ES-I3 (cell line): ENCODE measurements around the gene OR51E2.
"Not testable (repeated sequence)": the region's sequence is repeated elsewhere in the genome, so short reads cannot be mapped to it uniquely, and the experiment has no call there.

Source experiments
- H3K36me3 ChIP-seq: 2 replicates; pipeline ENCODE4 v1.6.1; 2013; ENCODE audit warnings: mild to moderate bottlenecking, low read length, control low read depth, moderate library complexity; ENCODE audit not compliant: insufficient read depth
- H3K4me1 ChIP-seq: 2 replicates; pipeline ENCODE4 v1.6.1; 2013; ENCODE audit warnings: mild to moderate bottlenecking, control low read depth, low read length; ENCODE audit not compliant: insufficient read depth
- H3K9ac ChIP-seq: 2 replicates; pipeline ENCODE4 v1.6.1; 2013; ENCODE audit warnings: low read depth, mild to moderate bottlenecking, low read length, moderate library complexity
- H3K9me3 ChIP-seq: 2 replicates; pipeline ENCODE4 v1.6.1; 2013; ENCODE audit warnings: mild to moderate bottlenecking, low read length, moderate library complexity; ENCODE audit not compliant: control insufficient read depth, insufficient read depth

The OR51E2 gene, protein sequence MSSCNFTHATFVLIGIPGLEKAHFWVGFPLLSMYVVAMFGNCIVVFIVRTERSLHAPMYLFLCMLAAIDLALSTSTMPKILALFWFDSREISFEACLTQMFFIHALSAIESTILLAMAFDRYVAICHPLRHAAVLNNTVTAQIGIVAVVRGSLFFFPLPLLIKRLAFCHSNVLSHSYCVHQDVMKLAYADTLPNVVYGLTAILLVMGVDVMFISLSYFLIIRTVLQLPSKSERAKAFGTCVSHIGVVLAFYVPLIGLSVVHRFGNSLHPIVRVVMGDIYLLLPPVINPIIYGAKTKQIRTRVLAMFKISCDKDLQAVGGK

GRCh38 chr11:4697585-4697984 is at the start of gene OR51E2:
OR51E2 (minus strand) TSS chr11:4697853; CDS start chr11:4682711, 15,142 bp downstream.
- no peak within 1 kb of the TSS for H3K9ac ChIP-seq
- H3K4me1 ChIP-seq = no peaks in the 10 kb centered on the region
- no peaks in the 10 kb centered on the region for H3K36me3 ChIP-seq
- no peaks in the 10 kb centered on the region for H3K9me3 ChIP-seq

DNA sequence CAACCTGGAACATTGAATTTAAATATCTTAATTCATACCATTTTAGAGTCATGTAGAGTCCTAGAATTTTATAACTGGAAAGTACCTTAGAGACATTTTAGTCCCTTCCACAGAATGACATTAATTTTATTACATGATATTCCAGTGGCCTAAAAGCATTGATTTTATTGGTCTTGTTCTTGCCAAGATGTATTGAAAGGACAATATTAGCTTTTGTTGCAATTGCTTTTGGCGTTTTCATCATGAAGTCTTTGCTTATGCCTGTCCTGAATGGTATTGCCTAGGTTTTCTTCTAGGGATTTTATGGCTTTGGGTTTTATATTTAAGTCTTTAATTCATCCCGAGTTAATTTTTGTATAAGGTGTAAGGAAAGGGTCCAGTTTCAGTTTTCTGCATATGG is 43.1 kb upstream of the OR51E2 start:
- Histone ChIP-seq H3K9me3 (no peaks in the 10 kb centered on the region), H3K36me3 (no peaks in the 10 kb centered on the region), H3K4me1 (no peaks in the 10 kb centered on the region), H3K9ac (no peak overlapping the region)

DNA sequence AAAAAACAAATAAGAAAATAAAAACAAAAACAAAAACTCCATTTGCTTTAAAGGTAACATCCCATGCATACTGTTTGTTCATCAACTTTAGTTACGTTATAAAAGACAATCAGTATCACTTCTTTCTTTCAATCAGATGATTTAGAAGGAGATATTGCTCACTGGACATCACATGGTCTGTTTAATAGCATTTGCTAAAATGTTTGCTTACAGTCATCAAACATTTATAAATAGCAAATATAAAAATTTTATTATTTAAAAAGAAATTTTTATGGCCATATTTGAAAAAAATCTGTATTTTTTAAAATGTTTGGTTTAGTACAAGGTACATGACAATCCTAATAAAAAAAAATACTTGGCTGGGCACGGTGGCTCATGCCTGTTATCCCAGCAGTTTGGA is 29.5 kb upstream of the OR51E2 start:
- no peaks in the 10 kb centered on the region for H3K9me3 ChIP-seq
- no peaks in the 10 kb centered on the region for H3K4me1 ChIP-seq
- no peaks in the 10 kb centered on the region for H3K36me3 ChIP-seq
- H3K9ac ChIP-seq = no peak overlapping the region

DNA sequence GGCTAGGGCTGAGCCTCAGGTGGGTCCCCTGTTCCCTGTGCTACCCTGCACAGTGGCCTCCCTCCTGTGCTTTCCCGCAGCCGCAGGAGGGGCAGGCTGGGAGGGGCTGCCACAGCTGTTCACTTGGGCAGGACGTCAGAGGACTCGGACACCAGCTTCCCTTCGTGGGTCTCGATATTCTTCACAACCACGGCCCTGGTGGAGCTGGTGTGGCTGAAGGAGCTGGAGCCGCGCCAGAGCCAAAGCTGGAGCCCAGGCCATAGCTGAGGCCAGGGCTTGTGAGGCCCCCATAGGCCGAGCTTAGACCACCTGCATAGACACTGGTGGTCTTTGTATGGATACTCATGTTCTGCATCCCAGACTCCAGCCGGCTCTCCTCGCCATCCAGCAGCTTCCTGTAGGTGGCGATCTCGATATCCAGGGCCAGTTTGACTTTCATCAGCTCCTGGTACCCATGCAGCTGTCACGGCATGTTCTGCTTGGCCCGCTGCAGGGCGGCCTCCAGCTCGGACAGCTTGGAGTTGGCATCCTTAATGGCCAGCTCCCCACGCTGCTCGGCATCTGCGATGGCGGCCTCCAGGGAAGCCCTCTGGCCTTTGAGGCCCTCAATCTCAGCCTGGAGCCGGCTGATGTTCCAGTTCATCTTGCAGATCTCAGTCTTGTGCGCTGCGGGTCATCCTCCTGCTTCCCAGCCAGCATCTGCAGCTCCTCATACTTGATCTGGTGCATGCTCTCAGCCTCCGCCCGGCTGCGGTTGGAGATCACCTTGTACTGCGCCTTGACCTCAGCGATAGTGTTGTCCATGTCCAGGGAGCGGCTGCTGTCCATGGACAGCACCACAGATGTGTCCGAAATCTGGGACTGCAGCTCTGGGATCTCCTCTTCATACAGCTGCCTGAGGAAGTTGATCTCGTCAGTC is 25.2 kb upstream of the OR51E2 start:
- not testable (repeated sequence) for H3K36me3 ChIP-seq, H3K4me1 ChIP-seq, H3K9me3 ChIP-seq, H3K9ac ChIP-seq

DNA sequence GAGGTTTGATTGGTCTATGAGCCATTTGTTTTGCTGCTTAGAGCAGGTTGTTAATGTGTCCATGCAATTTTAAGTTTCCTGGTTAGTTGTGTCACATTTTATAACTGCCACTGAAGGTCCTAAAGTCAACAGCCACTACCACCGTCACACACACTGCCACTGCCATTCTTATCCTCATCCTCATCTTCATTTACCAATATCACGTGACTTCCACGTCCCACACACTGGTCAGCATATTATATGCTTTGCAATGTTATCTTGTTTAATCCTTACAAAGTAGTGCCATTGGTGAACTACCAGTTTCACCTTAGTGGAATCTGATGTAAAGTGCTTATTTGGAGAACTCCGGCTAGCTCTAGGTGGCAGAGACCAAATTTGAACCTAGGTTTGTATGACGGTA is 16.6 kb upstream of the OR51E2 start:
- no peak overlapping the region for H3K9ac ChIP-seq
- no peaks in the 10 kb centered on the region for H3K9me3 ChIP-seq
- no peaks in the 10 kb centered on the region for H3K36me3 ChIP-seq
- H3K4me1 ChIP-seq = peaks cover 9% of the 10 kb centered on the region; the same call in 1 of the 2 replicates

DNA sequence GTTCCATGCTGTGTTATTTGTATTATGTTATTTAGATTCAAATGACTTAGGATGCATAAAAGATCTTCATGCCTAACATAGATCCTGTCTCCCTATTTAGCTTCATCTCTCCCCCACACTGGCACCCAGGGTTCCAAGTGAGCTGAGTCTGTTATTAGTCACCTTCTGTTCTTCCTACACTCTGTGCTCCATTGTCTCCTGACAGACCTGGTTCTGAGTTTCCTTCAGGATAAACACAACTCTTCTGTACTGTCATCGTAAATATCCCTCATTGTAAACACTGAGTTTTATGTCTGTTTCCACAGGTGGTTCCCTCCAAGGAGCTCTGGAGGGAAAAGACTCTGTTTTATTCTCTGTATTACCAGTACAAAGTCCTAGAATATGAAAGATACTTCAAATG is 15.6 kb upstream of the OR51E2 start:
- Histone ChIP-seq H3K36me3 (no peaks in the 10 kb centered on the region), H3K9me3 (no peaks in the 10 kb centered on the region), H3K9ac (no peak overlapping the region), H3K4me1 (peaks cover 3% of the 10 kb centered on the region; the same call in 1 of the 2 replicates)

DNA sequence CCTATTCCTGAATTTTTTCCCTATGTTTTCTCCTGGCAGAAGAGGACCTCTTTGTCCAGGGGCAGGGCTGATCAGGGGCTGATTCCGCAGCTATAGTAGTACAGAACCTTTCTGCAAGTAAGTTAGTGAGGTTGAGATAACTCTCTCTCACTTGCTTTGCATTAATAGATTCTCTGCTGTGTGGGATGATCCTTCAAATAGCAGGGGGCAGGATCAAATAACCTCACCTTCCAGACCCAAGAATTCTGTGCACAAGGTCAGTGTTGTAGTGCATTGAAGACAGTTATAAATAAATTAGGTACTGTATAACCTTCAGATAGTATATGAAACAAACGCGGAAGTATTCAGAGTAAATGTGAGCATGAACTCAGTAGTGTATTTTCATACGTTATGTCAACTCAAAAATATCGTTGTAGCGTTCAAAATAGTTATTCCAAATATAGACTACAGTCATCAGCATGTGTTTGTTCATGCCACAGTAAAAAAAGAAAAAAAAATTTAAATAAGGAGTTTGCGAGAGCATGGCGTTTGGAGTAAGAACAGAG is 7.2 kb upstream of the OR51E2 start:
- H3K9me3 ChIP-seq = no peaks in the 10 kb centered on the region
- H3K36me3 ChIP-seq = no peaks in the 10 kb centered on the region
- H3K9ac ChIP-seq = peak overlapping the region; percentile 24; the same call in 1 of the 2 replicates
- peaks cover 7% of the 10 kb centered on the region; the same call in 1 of the 2 replicates for H3K4me1 ChIP-seq

- no peaks in the 10 kb centered on the region for H3K36me3 ChIP-seq
These were observed 6.6 kb upstream of the OR51E2 start, which contains the start of gene MMP26 for GRCh38 chr11:4704054-4704789. MMP26 (plus strand) TSS chr11:4704784.

DNA sequence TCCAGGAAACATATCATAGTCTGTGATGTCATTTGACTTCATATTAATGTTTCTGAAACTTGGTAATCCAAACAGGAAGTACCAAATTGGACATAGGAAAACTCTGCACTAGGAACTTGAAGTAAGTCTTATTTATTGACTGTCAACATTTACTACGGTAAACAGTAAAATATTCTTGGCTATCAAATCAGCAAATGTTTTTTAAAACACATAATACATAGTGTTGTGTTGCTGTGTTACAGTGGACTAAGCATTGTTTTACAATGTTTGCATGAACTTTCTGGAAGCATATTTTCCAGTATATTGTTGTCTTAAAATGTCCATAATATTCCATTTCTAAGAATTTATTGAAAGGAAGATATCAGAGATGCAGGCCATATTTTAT is 2.8 kb upstream of the OR51E2 start:
- Histone ChIP-seq H3K9me3 (no peaks in the 10 kb centered on the region), H3K4me1 (peaks cover 7% of the 10 kb centered on the region; the same call in 1 of the 2 replicates), H3K9ac (no peak overlapping the region), H3K36me3 (no peaks in the 10 kb centered on the region)

More at GRCh38 chr11:4704054-4704789, 6.6 kb upstream of the OR51E2 start, which contains the start of gene MMP26:
- Histone ChIP-seq H3K4me1 (peaks cover 7% of the 10 kb centered on the region; the same call in 1 of the 2 replicates), H3K9me3 (no peaks in the 10 kb centered on the region), H3K9ac (peak within 1 kb of the TSS; percentile 24; the same call in 1 of the 2 replicates)

GRCh38 chr11:4699697-4700435 is 2.2 kb upstream of the OR51E2 start:
- Histone ChIP-seq H3K9ac (no peak overlapping the region), H3K36me3 (no peaks in the 10 kb centered on the region), H3K9me3 (no peaks in the 10 kb centered on the region), H3K4me1 (peaks cover 7% of the 10 kb centered on the region; the same call in 1 of the 2 replicates)

DNA sequence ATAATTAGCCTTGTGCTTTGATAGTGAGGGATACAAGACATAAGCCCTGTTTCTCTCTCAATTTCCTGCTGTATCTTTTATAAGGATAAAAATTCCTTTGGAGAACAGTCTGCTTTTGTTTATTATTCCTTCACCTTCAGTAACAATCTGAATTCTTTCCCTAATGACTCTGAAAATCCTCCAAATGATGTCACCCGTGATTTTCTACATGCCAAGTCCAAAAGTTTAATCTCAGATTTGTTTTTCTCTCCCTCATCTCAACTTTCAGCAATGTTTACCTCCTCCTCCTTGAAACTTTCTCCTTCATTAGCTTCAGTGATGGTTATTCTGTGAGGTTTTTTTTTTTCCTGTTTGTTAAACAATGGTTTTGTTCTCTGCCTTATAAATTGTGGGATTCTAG is 2.2 kb downstream of the OR51E2 start:
- Histone ChIP-seq H3K9me3 (no peaks in the 10 kb centered on the region), H3K9ac (no peak overlapping the region), H3K4me1 (no peaks in the 10 kb centered on the region), H3K36me3 (no peaks in the 10 kb centered on the region)

GRCh38 chr11:4684631-4685285 is 12.9 kb downstream of the OR51E2 start:
- H3K4me1 ChIP-seq = no peaks in the 10 kb centered on the region
- no peaks in the 10 kb centered on the region for H3K9me3 ChIP-seq
- no peaks in the 10 kb centered on the region for H3K36me3 ChIP-seq
- H3K9ac ChIP-seq = no peak overlapping the region
